H9 (cell line): ENCODE data around the gene MYMX. TPM values are rescaled to one million over a fixed set of nuclear protein-coding genes. Genes with fewer than 3 reads are reported as not detected.

Source experiments
- DNase-seq: peaks from one replicate; pipeline ENCODE4 v3.0.0-alpha.2; 2017
- H2AFZ ChIP-seq: one replicate; pipeline ENCODE4 v1.6.1; 2013; ENCODE audit warnings: mild to moderate bottlenecking, low read length, control low read depth, moderate library complexity
- H2AK5ac ChIP-seq: 2 replicates; pipeline ENCODE4 v1.6.1; 2013; ENCODE audit warnings: low read length, control low read depth, mixed read lengths; ENCODE audit not compliant: insufficient read length
- H2BK120ac ChIP-seq: one replicate; pipeline ENCODE4 v1.6.1; 2013; ENCODE audit warnings: low read depth, mild to moderate bottlenecking, low read length, control low read depth, inconsistent platforms; ENCODE audit not compliant: poor library complexity, severe bottlenecking
- H2BK12ac ChIP-seq: 2 replicates; pipeline ENCODE4 v1.6.1; 2013; ENCODE audit warnings: low read length, control low read depth, mixed read lengths, low read depth; ENCODE audit not compliant: insufficient read length
- H2BK15ac ChIP-seq: 2 replicates; pipeline ENCODE4 v1.6.1; 2013; ENCODE audit warnings: low read depth, low read length, control low read depth
- H2BK20ac ChIP-seq: one replicate; pipeline ENCODE4 v1.6.1; 2013; ENCODE audit warnings: low read depth, mild to moderate bottlenecking, low read length, control low read depth, inconsistent platforms; ENCODE audit not compliant: poor library complexity, severe bottlenecking
- H2BK5ac ChIP-seq: 2 replicates; pipeline ENCODE4 v1.6.1; 2013; ENCODE audit warnings: low read length, control low read depth, mixed read lengths; ENCODE audit not compliant: insufficient read length
- H3K14ac ChIP-seq: 2 replicates; pipeline ENCODE4 v1.6.1; 2013; ENCODE audit warnings: low read length, control low read depth; ENCODE audit not compliant: insufficient read depth
- H3K18ac ChIP-seq: 2 replicates; pipeline ENCODE4 v1.6.1; 2013; ENCODE audit warnings: low read depth, mild to moderate bottlenecking, mixed read lengths, low read length, control low read depth; ENCODE audit not compliant: insufficient read length
- H3K23ac ChIP-seq: 2 replicates; pipeline ENCODE4 v1.6.1; 2013; ENCODE audit warnings: low read length, control low read depth, mixed read lengths, low read depth; ENCODE audit not compliant: insufficient read length
- H3K23me2 ChIP-seq: 2 replicates; pipeline ENCODE4 v1.6.1; 2013; ENCODE audit warnings: low read depth, mild to moderate bottlenecking, mixed read lengths, low read length, control low read depth; ENCODE audit not compliant: insufficient read length, poor library complexity, severe bottlenecking
- H3K27ac ChIP-seq: 2 replicates; pipeline ENCODE4 v1.5.1; 2013; ENCODE audit warnings: low read length, control low read depth, mixed read lengths, low read depth; ENCODE audit not compliant: insufficient read length
- H3K27me3 ChIP-seq: 2 replicates; pipeline ENCODE4 v1.6.1; 2013; ENCODE audit warnings: low read length, control low read depth, inconsistent platforms; ENCODE audit not compliant: insufficient read depth
- H3K4ac ChIP-seq: 2 replicates; pipeline ENCODE4 v1.6.1; 2013; ENCODE audit warnings: low read depth, mild to moderate bottlenecking, control low read depth, inconsistent platforms, low read length, moderate library complexity
- H3K4me1 ChIP-seq: 2 replicates; pipeline ENCODE4 v1.6.1; 2013; ENCODE audit warnings: low read length, control low read depth, inconsistent platforms; ENCODE audit not compliant: insufficient read depth
- H3K4me2 ChIP-seq: 2 replicates; pipeline ENCODE4 v1.6.1; 2013; ENCODE audit warnings: low read length, control low read depth, mixed read lengths; ENCODE audit not compliant: insufficient read length, insufficient read depth
- H3K56ac ChIP-seq: 2 replicates; pipeline ENCODE4 v1.6.1; 2013; ENCODE audit warnings: low read depth, mild to moderate bottlenecking, mixed read lengths, low read length, control low read depth; ENCODE audit not compliant: insufficient read length
- H3K79me1 ChIP-seq: 2 replicates; pipeline ENCODE4 v1.6.1; 2013; ENCODE audit warnings: low read depth, mild to moderate bottlenecking, moderate library complexity, low read length, control low read depth, inconsistent platforms; ENCODE audit not compliant: insufficient read depth, poor library complexity, severe bottlenecking
- H3K79me2 ChIP-seq: 2 replicates; pipeline ENCODE4 v1.6.1; 2013; ENCODE audit warnings: low read length, control low read depth, inconsistent platforms; ENCODE audit not compliant: insufficient read depth
- H3K9ac ChIP-seq: 2 replicates; pipeline ENCODE4 v1.6.1; 2013; ENCODE audit warnings: low read length, control low read depth, mixed read lengths; ENCODE audit not compliant: insufficient read length; ENCODE audit errors: extremely low read depth
- H3K9me3 ChIP-seq: one replicate; pipeline ENCODE4 v1.6.1; 2013; ENCODE audit warnings: low read depth, low read length, inconsistent platforms; ENCODE audit not compliant: control insufficient read depth
- H3T11ph ChIP-seq: one replicate; pipeline ENCODE4 v1.6.1; 2013; ENCODE audit warnings: mild to moderate bottlenecking, low read length, control low read depth, inconsistent platforms
- H4K20me1 ChIP-seq: one replicate; pipeline ENCODE4 v1.6.1; 2013; ENCODE audit not compliant: control insufficient read depth, insufficient read length, insufficient read depth
- H4K5ac ChIP-seq: 2 replicates; pipeline ENCODE4 v1.6.1; 2013; ENCODE audit warnings: low read depth, mild to moderate bottlenecking, mixed read lengths, low read length, control low read depth; ENCODE audit not compliant: insufficient read length
- H4K8ac ChIP-seq: replicated peaks from 2 replicates; pipeline ENCODE4 v1.6.1; 2013; ENCODE audit warnings: low read length, control low read depth, mixed read lengths, low read depth; ENCODE audit not compliant: insufficient read length
- H4K91ac ChIP-seq: 2 replicates; pipeline ENCODE4 v1.6.1; 2013; ENCODE audit warnings: low read depth, mild to moderate bottlenecking, moderate library complexity, mixed read lengths, low read length, control low read depth; ENCODE audit not compliant: insufficient read length
- H3K27ac Mint-ChIP-seq, 3 experiments: 2 replicates in 2 of 3; 3 replicates in 1 of 3; pipeline ENCODE4 v1.8.0; 2020 to 2021; ENCODE audit warnings: mixed read lengths in 3 of 3, mild to moderate bottlenecking in 1 of 3, moderate library complexity in 1 of 3
- H3K27me3 Mint-ChIP-seq: 2 replicates; pipeline ENCODE4 v1.8.0; 2021; ENCODE audit warnings: low read depth, mild to moderate bottlenecking, moderate library complexity, mixed read lengths
- H3K36me3 Mint-ChIP-seq, 3 experiments: 2 replicates in 2 of 3; 3 replicates in 1 of 3; pipeline ENCODE4 v1.8.0; 2020 to 2021; ENCODE audit warnings: low read depth in 3 of 3, mixed read lengths in 3 of 3; ENCODE audit not compliant: insufficient read depth in 1 of 3
- H3K4me1 Mint-ChIP-seq, 2 experiments: 2 replicates each; pipeline ENCODE4 v1.8.0; 2020; ENCODE audit warnings: mixed read lengths in 2 of 2
- H3K4me3 Mint-ChIP-seq, 2 experiments: 2 replicates in 1 of 2; 3 replicates in 1 of 2; pipeline ENCODE4 v1.8.0; 2020 to 2021; ENCODE audit warnings: mild to moderate bottlenecking in 2 of 2, mixed read lengths in 2 of 2, moderate library complexity in 1 of 2
- H3K9me3 Mint-ChIP-seq, 2 experiments: 2 replicates in 1 of 2; 3 replicates in 1 of 2; pipeline ENCODE4 v1.8.0; 2020; ENCODE audit warnings: mild to moderate bottlenecking in 2 of 2, mixed read lengths in 2 of 2, moderate library complexity in 1 of 2
- WGBS: extraction: QIAGEN DNeasy Blood & Tissue Kit; methylation state at CpG from one replicate; pipeline ENCODE4 v1.1.7; 2013; ENCODE audit warnings: missing lambda C conversion rate, low lambda C conversion rate, mixed read lengths; ENCODE audit not compliant: insufficient read length; ENCODE audit errors: extremely low coverage; 5-methylcytosine and 5-hydroxymethylcytosine counted together
- total RNA-seq: library from RNA; stranded (reverse); gene quantifications from 2 replicates; pipeline ENCODE4 v1.2.1, GENCODE V29; 2021
- TF ChIP-seq, protein P1 (sequence below): fragments of 200-600 bp; sonication (generic); conservative IDR thresholded peaks from 3 replicates; pipeline ENCODE4 v1.8.0; 2021; ENCODE audit warnings: antibody characterized with exemption, mild to moderate bottlenecking

Gene MYMX
- total RNA-seq, 1 experiment from 2014 or later: 1.1 TPM

- no peak overlapping the region for H3K4me2 ChIP-seq
- peak overlapping the region in 1 of 3 experiments; percentile 49; a peak in 3 of 7 replicates for H3K27ac Mint-ChIP-seq
- H2BK15ac ChIP-seq: no peak overlapping the region
These were observed 30.6 kb upstream of the MYMX start for GRCh38 chr6:44185953-44186634.

More at GRCh38 chr6:44185953-44186634, 30.6 kb upstream of the MYMX start:
- Mint-ChIP-seq H3K36me3 (no peaks in the 10 kb centered on the region), H3K27me3 (peaks cover 4% of the 10 kb centered on the region), H3K4me3 (peak overlapping the region in 1 of 2 experiments; percentile 25; a peak in 1 of 5 replicates), H3K4me1 (peaks cover 19 to 27% of the 10 kb centered on the region in 2 experiments), H3K9me3 (no peaks in the 10 kb centered on the region)
- TF ChIP-seq, protein P1, sequence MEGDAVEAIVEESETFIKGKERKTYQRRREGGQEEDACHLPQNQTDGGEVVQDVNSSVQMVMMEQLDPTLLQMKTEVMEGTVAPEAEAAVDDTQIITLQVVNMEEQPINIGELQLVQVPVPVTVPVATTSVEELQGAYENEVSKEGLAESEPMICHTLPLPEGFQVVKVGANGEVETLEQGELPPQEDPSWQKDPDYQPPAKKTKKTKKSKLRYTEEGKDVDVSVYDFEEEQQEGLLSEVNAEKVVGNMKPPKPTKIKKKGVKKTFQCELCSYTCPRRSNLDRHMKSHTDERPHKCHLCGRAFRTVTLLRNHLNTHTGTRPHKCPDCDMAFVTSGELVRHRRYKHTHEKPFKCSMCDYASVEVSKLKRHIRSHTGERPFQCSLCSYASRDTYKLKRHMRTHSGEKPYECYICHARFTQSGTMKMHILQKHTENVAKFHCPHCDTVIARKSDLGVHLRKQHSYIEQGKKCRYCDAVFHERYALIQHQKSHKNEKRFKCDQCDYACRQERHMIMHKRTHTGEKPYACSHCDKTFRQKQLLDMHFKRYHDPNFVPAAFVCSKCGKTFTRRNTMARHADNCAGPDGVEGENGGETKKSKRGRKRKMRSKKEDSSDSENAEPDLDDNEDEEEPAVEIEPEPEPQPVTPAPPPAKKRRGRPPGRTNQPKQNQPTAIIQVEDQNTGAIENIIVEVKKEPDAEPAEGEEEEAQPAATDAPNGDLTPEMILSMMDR: no peak
- no peak overlapping the region for H3K56ac ChIP-seq
- no peaks in the 10 kb centered on the region for H4K20me1 ChIP-seq
- no CpG with 5 or more reads among the region's 9 CpGs for WGBS
- no peak overlapping the region for H3K9ac ChIP-seq
- H3K27ac ChIP-seq: no peak overlapping the region
- no peak overlapping the region for H3K4ac ChIP-seq
- DNase-seq: no peak
- no peaks in the 10 kb centered on the region for H3K9me3 ChIP-seq
- H3K27me3 ChIP-seq: no peaks in the 10 kb centered on the region
- H4K5ac ChIP-seq: no peak overlapping the region
- no peak overlapping the region for H3K23ac ChIP-seq
- no peaks in the 10 kb centered on the region for H3K23me2 ChIP-seq
- peak overlapping the region; percentile 39 for H3K18ac ChIP-seq
- peaks cover 8% of the 10 kb centered on the region; the same call in 1 of the 2 replicates for H3K4me1 ChIP-seq
- no peak overlapping the region for H3T11ph ChIP-seq
- H2BK12ac ChIP-seq: no peak overlapping the region
- no peaks in the 10 kb centered on the region for H3K79me2 ChIP-seq
- no peak overlapping the region for H3K14ac ChIP-seq
- no peak overlapping the region for H4K8ac ChIP-seq
- peak overlapping the region; percentile 84 for H2AFZ ChIP-seq
- H4K91ac ChIP-seq: no peak overlapping the region
- no peak overlapping the region for H2BK120ac ChIP-seq
- no peak overlapping the region for H2BK5ac ChIP-seq
- no peak overlapping the region for H2AK5ac ChIP-seq
- no peak overlapping the region for H2BK20ac ChIP-seq
- no peaks in the 10 kb centered on the region for H3K79me1 ChIP-seq
